Naive thymus-derived CD8-positive, alpha-beta T cell (primary cell): ENCODE data around the gene OGFOD1. TPM values are rescaled to one million over a fixed set of nuclear protein-coding genes. Genes with fewer than 3 reads are reported as not detected.

Experiments
- ATAC-seq, 2 donors: fragments of 150-1000 bp; cut with Tn5 transposase in 1 of 2; sonication (Bioruptor Pico), chemical (Tn5 transposase) in 1 of 2; 1 replicate in 1 of 2; 2 replicates in 1 of 2; pipeline ENCODE4 v1.10.0; 2021; ENCODE audit warnings: mild to moderate bottlenecking in 2 of 2, moderate library complexity in 2 of 2
- POLR2A ChIA-PET: fragments of 350-600 bp; sonication (Branson Sonifier 250); formaldehyde crosslinking; loops from one replicate; lab custom pipeline; 2021; ENCODE audit warnings: antibody characterized with exemption; lab: Charles Lee
- DNase-seq, 10 donors: peaks; one replicate each; pipeline versions ENCODE4 v3.0.0 to v3.0.0-alpha.2; 2020 to 2022
- H3K27ac Mint-ChIP-seq, 10 donors: one replicate each; pipeline ENCODE4 v1.8.0; 2020 to 2022; ENCODE audit warnings: mild to moderate bottlenecking in 10 of 10, mixed read lengths in 10 of 10, moderate library complexity in 4 of 10, inconsistent platforms in 1 of 10
- H3K27me3 Mint-ChIP-seq, 5 donors: one replicate each; pipeline ENCODE4 v1.8.0; 2021 to 2022; ENCODE audit warnings: mixed read lengths in 5 of 5
- H3K36me3 Mint-ChIP-seq, 3 donors: one replicate each; pipeline ENCODE4 v1.8.0; 2020 to 2022; ENCODE audit warnings: mixed read lengths in 3 of 3, mild to moderate bottlenecking in 2 of 3, inconsistent platforms in 1 of 3
- H3K4me1 Mint-ChIP-seq, 4 donors: one replicate each; pipeline ENCODE4 v1.8.0; 2021 to 2022; ENCODE audit warnings: mixed read lengths in 4 of 4
- H3K4me3 Mint-ChIP-seq, 10 donors: one replicate each; pipeline ENCODE4 v1.8.0; 2020 to 2022; ENCODE audit warnings: mild to moderate bottlenecking in 10 of 10, mixed read lengths in 10 of 10, moderate library complexity in 6 of 10, inconsistent platforms in 1 of 10
- H3K9me3 Mint-ChIP-seq, 9 donors: one replicate each; pipeline ENCODE4 v1.8.0; 2020 to 2022; ENCODE audit warnings: mixed read lengths in 9 of 9, mild to moderate bottlenecking in 3 of 9, inconsistent platforms in 1 of 9, moderate library complexity in 1 of 9
- polyA plus RNA-seq, 3 donors: library from polyadenylated mRNA; unstranded; fragments of 300-500 nt; fragmentation: Illumina TruSeq; gene quantifications; one replicate each; pipeline ENCODE4 v1.2.3, GENCODE V29; 2021
- total RNA-seq, 8 experiments: library from RNA in 2 of 8; stranded (reverse) in 2 of 8; gene quantifications; one replicate each; pipeline ENCODE4 v1.2.3 and lab custom pipeline; 2021 to 2026

Gene OGFOD1
- total RNA-seq (10 to 100 TPM; 48.0 to 55.0 TPM), polyA plus RNA-seq (100 to 1,000 TPM in 2 of 3 donors, 10 to 100 TPM in 1; 94.1 to 109 (median 103) TPM), total RNA-seq (lab: John Stamatoyannopoulos, UW) (37.2 to 106 (median 61.3) reads per million in 6 experiments)

- POLR2A ChIA-PET: interaction anchor here (0.6 to 1.8 kb wide), 9 partner anchors 9 to 277 kb away, joined by 3 to 7 read pairs (median 4); partner anchors contain the start of gene BBS2
- DNase-seq (peak; percentile 82 to 96 (median 91)), ATAC-seq (peak; percentile 98)
- H3K4me1 Mint-ChIP-seq: peaks cover 29 to 72% (median 63%) of the 10 kb centered on the region in 4 donors
- peak within 1 kb of the TSS; percentile 89 to 100 (median 99) for H3K4me3 Mint-ChIP-seq
- H3K27ac Mint-ChIP-seq: peak within 1 kb of the TSS; percentile 95 to 99 (median 97)
- H3K36me3 Mint-ChIP-seq: peaks cover 7 to 43% (median 13%) of the 10 kb centered on the region in 3 donors
- H3K27me3 Mint-ChIP-seq: no peaks in the 10 kb centered on the region
- no peaks in the 10 kb centered on the region for H3K9me3 Mint-ChIP-seq
These were observed at the start of gene OGFOD1, which contains the start of gene NUDT21 for GRCh38 chr16:56450986-56451752. Gene OGFOD1 (plus strand): TSS chr16:56451554. CDS start chr16:56451613, 59 bp downstream. Gene NUDT21 (minus strand): TSS chr16:56451332. CDS start chr16:56451202, 130 bp downstream.

- ATAC-seq (no peak), DNase-seq (no peak)
- H3K27ac Mint-ChIP-seq: peak overlapping the region in 1 of 10 donors; percentile 65
- H3K9me3 Mint-ChIP-seq: no peaks in the 10 kb centered on the region
- POLR2A ChIA-PET: no interaction called here
- H3K4me3 Mint-ChIP-seq: no peak overlapping the region
- peaks cover 0 to 7% (median 2%) of the 10 kb centered on the region in 4 donors for H3K4me1 Mint-ChIP-seq
- H3K27me3 Mint-ChIP-seq: no peaks in the 10 kb centered on the region
- peaks cover 9 to 76% (median 23%) of the 10 kb centered on the region in 3 donors for H3K36me3 Mint-ChIP-seq
These were observed 45.2 kb upstream of the OGFOD1 start for GRCh38 chr16:56405977-56406672.

- H3K36me3 Mint-ChIP-seq: peaks cover 9 to 77% (median 16%) of the 10 kb centered on the region in 3 donors
- no peaks in the 10 kb centered on the region for H3K9me3 Mint-ChIP-seq
- no peak overlapping the region for H3K4me3 Mint-ChIP-seq
- H3K27me3 Mint-ChIP-seq: no peaks in the 10 kb centered on the region
- POLR2A ChIA-PET: no interaction called here
- peaks cover 0 to 7% (median 2%) of the 10 kb centered on the region in 4 donors for H3K4me1 Mint-ChIP-seq
- H3K27ac Mint-ChIP-seq: peak overlapping the region in 1 of 10 donors; percentile 55
- ATAC-seq: no peak
- DNase-seq: no peak
These were observed 42.8 kb upstream of the OGFOD1 start for GRCh38 chr16:56408379-56409098.

DNA sequence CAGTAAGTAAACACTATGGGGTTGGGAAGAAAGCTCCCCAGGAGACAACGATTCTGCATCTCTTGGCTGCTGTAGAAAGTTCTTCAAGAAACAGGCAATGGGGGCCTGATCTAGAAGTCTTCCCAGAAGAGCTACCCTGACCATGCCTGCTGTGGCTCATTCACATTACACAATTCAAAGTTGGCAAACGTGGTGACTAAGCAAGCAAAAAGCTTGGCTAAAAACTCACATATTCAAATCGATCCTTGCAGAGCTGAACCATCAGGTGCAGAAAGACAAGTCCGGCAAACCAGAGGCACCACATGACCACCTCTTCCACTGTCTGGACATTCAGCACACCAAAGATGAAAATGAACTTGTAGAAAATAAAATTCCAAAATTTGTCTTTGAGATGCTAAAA, 42.2 kb upstream of the OGFOD1 start:
- H3K4me1 Mint-ChIP-seq: peaks cover 0 to 9% (median 4%) of the 10 kb centered on the region in 4 donors
- no peak for ATAC-seq
- H3K4me3 Mint-ChIP-seq: no peak overlapping the region
- POLR2A ChIA-PET: no interaction called here
- no peaks in the 10 kb centered on the region for H3K27me3 Mint-ChIP-seq
- no peaks in the 10 kb centered on the region for H3K9me3 Mint-ChIP-seq
- DNase-seq: no peak
- peaks cover 9 to 80% (median 16%) of the 10 kb centered on the region in 3 donors for H3K36me3 Mint-ChIP-seq
- H3K27ac Mint-ChIP-seq: no peak overlapping the region

- no peaks in the 10 kb centered on the region for H3K9me3 Mint-ChIP-seq
- POLR2A ChIA-PET: no interaction called here
These were observed 40.2 kb upstream of the OGFOD1 start for GRCh38 chr16:56411123-56411522.

GRCh38 chr16:56411624-56412023, 39.7 kb upstream of the OGFOD1 start:
- POLR2A ChIA-PET: no interaction called here
- no peak overlapping the region for H3K4me3 Mint-ChIP-seq
- no peak for DNase-seq
- H3K27ac Mint-ChIP-seq: no peak overlapping the region
- peaks cover 7 to 20% (median 14%) of the 10 kb centered on the region in 4 donors for H3K4me1 Mint-ChIP-seq
- no peak for ATAC-seq
- H3K36me3 Mint-ChIP-seq: peaks cover 9 to 68% (median 12%) of the 10 kb centered on the region in 3 donors
- H3K27me3 Mint-ChIP-seq: no peaks in the 10 kb centered on the region
- H3K9me3 Mint-ChIP-seq: no peaks in the 10 kb centered on the region

More at GRCh38 chr16:56411123-56411522, 40.2 kb upstream of the OGFOD1 start:
- peak overlapping the region in 1 of 10 donors; percentile 54 for H3K27ac Mint-ChIP-seq
- peaks cover 9 to 68% (median 12%) of the 10 kb centered on the region in 3 donors for H3K36me3 Mint-ChIP-seq
- peaks cover 5 to 20% (median 13%) of the 10 kb centered on the region in 4 donors for H3K4me1 Mint-ChIP-seq
- no peaks in the 10 kb centered on the region for H3K27me3 Mint-ChIP-seq
- ATAC-seq: no peak
- no peak for DNase-seq
- no peak overlapping the region for H3K4me3 Mint-ChIP-seq

GRCh38 chr16:56413381-56413780, 38.0 kb upstream of the OGFOD1 start:
- POLR2A ChIA-PET: no interaction called here
- no peak overlapping the region for H3K27ac Mint-ChIP-seq
- DNase-seq: no peak
- H3K4me3 Mint-ChIP-seq: no peak overlapping the region
- H3K27me3 Mint-ChIP-seq: no peaks in the 10 kb centered on the region
- H3K9me3 Mint-ChIP-seq: no peaks in the 10 kb centered on the region
- ATAC-seq: no peak
- H3K36me3 Mint-ChIP-seq: peaks cover 6 to 59% (median 7%) of the 10 kb centered on the region in 3 donors
- peaks cover 5 to 31% (median 15%) of the 10 kb centered on the region in 4 donors for H3K4me1 Mint-ChIP-seq

GRCh38 chr16:56414366-56414765, 37.0 kb upstream of the OGFOD1 start:
- Mint-ChIP-seq H3K27me3 (no peaks in the 10 kb centered on the region), H3K9me3 (no peaks in the 10 kb centered on the region), H3K4me1 (peaks cover 4 to 34% (median 16%) of the 10 kb centered on the region in 4 donors), H3K4me3 (no peak overlapping the region), H3K36me3 (peaks cover 0 to 50% (median 5%) of the 10 kb centered on the region in 3 donors), H3K27ac (no peak overlapping the region)
- POLR2A ChIA-PET: no interaction called here
- DNase-seq (no peak), ATAC-seq (no peak)

GRCh38 chr16:56415875-56416274, 35.5 kb upstream of the OGFOD1 start:
- Mint-ChIP-seq H3K36me3 (peaks cover 0 to 34% (median 5%) of the 10 kb centered on the region in 3 donors), H3K27ac (peak overlapping the region in 4 of 10 donors; percentile 3 to 83 (median 46))
- POLR2A ChIA-PET: no interaction called here

GRCh38 chr16:56417138-56417537, 34.2 kb upstream of the OGFOD1 start:
- Mint-ChIP-seq H3K9me3 (no peaks in the 10 kb centered on the region), H3K27ac (no peak overlapping the region), H3K4me1 (peaks cover 14 to 54% (median 33%) of the 10 kb centered on the region in 4 donors), H3K36me3 (peaks cover 0 to 23% (median 0%) of the 10 kb centered on the region in 3 donors), H3K27me3 (no peaks in the 10 kb centered on the region), H3K4me3 (no peak overlapping the region)
- no peak for DNase-seq
- ATAC-seq: no peak
- POLR2A ChIA-PET: no interaction called here

More at GRCh38 chr16:56415875-56416274, 35.5 kb upstream of the OGFOD1 start:
- Mint-ChIP-seq H3K4me3 (peak overlapping the region in 2 of 10 donors; percentile 3 to 12), H3K9me3 (no peaks in the 10 kb centered on the region), H3K27me3 (no peaks in the 10 kb centered on the region), H3K4me1 (peaks cover 10 to 45% (median 25%) of the 10 kb centered on the region in 4 donors)
- ATAC-seq: peak in 1 of 2 donors; percentile 54
- DNase-seq: peak in 1 of 10 donors; percentile 17

- Mint-ChIP-seq H3K27me3 (no peaks in the 10 kb centered on the region), H3K36me3 (no peaks in the 10 kb centered on the region), H3K9me3 (no peaks in the 10 kb centered on the region), H3K4me3 (no peak overlapping the region), H3K27ac (peak overlapping the region in 6 of 10 donors; percentile 5 to 75 (median 28)), H3K4me1 (peaks cover 34 to 67% (median 53%) of the 10 kb centered on the region in 4 donors)
- DNase-seq (no peak), ATAC-seq (no peak)
- POLR2A ChIA-PET: no interaction called here
These were observed 31.4 kb upstream of the OGFOD1 start for GRCh38 chr16:56419740-56420548.
